RKO (cell line): Measurements from ENCODE around the gene TEP1.
"Not testable (repeated sequence)": the region's sequence is repeated elsewhere in the genome, so short reads cannot be mapped to it uniquely, and the experiment has no call there.

Experiments
- DNase-seq: peaks from one replicate; pipeline ENCODE4 v3.0.0-alpha.2; 2016; ENCODE audit warnings: low spot score

The TEP1 gene

DNA sequence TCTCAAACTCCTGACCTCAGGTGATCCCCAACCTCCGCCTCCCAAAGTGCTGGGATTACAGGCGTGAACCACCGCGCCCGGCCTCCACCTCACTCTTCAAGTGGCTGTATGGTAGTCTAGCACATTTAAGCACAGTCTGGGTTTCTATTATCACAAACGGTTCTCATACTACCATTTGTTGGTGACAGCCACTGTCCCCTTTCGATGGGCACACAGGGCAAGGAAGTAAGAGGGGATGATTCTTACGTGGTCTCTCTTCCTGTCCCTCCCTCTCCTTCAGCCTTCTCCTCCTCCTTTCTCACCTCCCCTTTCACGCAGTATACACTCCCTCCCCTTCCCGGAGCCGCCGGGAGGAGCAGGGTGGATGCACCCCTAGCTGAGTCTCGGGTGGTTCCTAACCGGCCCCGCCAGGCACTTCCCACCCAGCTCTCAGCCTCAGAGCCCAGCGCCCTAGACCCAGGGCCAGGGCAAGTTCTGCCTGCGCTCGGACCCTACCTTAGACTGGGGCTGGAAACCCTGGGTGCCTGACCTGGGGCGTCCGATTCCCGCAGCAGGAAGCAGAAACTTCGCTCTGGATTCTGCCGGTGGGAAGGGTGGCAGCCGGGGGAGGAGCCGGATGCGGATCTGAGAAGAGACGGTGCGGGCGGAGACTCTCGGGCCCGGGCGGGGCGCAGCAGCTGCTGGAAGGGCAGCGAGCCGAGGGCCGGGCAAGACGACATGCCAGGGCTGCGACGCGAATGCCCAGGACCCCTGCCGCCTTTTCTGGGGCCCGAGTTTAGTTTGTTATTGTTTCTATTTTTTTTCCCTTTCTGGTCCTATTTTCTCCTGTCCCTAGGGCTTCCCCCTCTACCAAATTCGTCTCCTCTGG is at the start of gene TEP1:
Gene TEP1 (minus strand): TSS at position 626 of the 868 bp plus-strand sequence. CDS start 5,062 bp downstream, outside the sequence.
- peak; percentile 85 for DNase-seq

DNA sequence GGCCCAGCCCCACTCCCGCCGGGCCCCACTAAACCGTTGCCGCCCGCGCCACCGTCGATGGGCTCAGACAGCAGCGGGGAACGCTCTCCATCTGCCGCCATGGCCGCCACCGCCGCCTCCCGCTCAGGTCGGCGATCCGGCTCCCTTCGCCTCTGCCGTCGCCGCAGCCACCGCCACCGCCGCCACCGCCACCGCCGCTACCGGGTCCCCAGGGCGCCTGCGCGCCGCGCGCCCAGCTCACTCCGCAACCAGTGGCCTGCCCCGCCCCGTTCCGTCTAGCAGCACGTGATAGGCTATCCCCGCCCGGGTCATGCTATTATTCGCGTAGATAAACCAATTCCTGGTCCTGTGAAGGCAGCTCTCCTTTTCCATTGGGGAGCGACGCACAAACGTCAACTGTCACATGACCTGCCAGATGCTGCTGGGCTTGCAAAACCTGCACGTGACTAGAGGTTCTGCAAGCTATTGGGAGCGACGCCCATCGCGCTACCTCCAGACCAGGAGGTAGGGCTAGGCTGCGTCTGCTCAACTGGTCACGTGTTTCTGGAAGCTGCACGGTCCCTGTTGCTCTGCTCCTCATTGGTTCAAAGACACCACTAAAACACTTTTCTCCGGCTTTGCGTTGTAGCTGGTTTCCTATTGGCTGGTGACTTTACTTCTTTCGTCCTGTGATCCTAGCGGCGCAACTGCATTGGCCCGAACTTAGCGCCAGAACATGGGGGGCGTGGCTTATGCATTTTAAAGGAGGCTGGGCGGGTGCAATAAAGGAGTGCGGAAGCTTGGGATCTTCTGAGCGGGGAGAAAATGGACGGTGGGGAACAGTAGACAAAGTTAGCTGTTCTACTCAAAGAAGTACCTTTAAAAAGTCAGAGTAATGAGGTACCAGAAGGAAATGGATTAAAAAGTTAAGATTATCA is 48.2 kb upstream of the TEP1 start, which contains the start of gene PIP4P1:
Gene PIP4P1 (minus strand): TSS at position 210 of the 917 bp plus-strand sequence. CDS start 109 bp downstream, at position 101.
- DNase-seq: peak; percentile 100

DNA sequence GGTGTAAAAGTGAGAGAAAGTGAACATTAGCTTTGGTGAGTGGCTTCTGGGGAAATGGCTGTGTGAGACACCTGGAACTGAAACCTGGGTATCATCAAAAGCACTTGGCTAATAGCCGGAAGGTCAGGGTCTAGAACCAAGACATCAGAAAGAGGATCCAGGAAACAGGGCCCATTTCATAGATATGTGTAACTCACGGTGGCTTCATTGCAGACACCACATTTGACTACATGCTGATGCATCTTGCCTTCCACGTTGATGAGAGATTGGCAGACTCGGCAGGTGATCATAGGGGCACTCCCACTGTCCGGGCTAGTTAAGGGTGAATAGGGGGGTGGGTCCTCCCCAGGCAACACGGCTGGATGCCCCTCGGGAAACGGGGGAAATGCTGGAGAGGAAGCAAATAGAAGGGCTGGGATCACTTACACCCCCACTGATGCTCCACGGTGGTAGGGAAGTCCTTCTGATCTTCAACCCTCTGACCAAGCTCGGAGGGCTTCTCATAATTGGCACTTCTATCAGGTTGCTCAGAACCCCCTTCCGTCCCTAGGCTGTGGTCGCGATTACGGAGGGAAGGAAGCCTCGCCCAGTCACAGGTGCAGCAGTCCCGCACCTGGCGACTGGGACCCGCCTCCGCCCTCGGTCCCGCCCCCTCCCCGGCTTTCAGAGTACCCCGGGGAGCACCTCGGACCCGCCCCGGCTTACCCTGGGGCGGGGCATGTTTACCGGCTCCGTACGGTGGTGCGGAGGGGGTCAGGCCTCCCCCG is 47.3 kb upstream of the TEP1 start:
- DNase-seq: peak; percentile 54

DNA sequence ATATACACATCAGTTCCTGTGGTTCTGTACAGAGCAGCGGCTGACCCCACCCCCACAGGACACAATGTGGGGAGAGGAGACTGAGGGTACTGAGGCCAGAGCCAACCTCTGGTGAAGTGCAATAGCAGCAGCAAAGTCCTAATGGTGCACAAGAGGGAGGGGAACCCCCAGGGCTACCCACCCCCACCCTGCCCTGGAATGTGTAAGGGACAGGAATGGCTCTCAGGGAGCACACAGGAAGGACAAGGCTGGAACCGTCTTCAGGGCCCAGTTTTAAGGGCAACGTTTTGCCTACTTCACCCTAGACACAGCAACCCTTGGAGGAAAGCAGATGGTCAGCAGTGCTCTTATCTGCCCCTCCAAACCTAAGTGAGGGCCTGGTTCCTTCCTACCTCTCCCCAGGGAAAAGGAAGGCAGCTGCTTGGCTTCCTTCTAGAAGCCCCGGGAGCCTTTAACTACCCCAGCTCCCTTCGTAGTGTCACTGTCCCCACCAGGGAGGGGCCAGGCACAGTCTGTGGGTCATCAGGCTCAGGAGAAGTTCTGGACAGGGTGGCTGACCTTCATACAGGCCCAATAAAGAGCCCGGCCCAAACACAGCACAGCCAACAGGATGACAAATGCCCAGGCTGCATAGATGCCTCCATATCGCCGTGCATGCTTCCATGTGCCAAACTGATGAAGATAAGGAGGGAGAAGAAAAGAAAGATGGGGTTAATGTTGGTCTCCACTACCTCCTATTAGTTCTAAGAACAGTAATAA is 44.9 kb upstream of the TEP1 start:
- no peak for DNase-seq

DNA sequence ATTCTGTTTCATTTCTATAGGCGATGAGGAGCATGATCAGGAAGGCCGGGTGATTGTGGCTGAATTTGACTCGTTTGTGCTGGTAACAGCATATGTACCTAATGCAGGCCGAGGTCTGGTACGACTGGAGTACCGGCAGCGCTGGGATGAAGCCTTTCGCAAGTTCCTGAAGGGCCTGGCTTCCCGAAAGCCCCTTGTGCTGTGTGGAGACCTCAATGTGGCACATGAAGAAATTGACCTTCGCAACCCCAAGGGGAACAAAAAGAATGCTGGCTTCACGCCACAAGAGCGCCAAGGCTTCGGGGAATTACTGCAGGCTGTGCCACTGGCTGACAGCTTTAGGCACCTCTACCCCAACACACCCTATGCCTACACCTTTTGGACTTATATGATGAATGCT is 43.7 kb upstream of the TEP1 start:
- no peak for DNase-seq

DNA sequence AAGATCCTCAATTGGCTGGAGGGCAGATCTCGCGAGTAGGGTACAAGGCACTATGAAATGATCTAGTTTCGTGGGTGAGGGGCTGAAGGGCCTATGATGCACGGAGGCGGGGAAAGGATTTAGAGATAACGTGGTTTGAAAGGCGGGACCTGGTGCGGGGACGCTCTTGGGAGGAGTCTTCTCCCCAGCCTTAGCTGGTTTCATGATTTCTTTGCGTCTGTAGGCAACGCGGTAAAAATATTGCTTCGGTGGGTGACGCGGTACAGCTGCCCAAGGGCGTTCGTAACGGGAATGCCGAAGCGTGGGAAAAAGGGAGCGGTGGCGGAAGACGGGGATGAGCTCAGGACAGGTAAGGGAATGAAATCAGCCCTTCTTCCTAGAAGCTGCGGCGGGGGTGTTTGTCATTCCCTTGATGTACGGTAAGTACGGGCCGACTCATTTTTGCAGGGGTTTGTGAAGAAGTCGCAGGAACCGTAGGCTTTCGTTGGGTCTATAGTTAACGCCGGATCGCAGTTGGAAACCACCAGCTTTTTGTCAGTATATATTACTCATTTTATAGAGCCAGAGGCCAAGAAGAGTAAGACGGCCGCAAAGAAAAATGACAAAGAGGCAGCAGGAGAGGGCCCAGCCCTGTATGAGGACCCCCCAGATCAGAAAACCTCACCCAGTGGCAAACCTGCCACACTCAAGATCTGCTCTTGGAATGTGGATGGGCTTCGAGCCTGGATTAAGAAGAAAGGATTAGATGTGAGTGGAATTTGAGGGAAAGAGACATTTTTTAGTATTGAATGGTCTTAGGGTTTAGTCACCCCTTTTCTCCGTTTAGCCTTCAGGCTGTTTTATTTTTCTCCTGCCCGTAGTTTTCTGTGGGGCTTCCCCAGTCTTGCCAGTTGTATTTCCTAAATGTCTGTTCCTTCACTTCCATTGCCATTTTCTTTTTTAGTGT is 42.3 kb upstream of the TEP1 start:
- peak; percentile 89 for DNase-seq

DNA sequence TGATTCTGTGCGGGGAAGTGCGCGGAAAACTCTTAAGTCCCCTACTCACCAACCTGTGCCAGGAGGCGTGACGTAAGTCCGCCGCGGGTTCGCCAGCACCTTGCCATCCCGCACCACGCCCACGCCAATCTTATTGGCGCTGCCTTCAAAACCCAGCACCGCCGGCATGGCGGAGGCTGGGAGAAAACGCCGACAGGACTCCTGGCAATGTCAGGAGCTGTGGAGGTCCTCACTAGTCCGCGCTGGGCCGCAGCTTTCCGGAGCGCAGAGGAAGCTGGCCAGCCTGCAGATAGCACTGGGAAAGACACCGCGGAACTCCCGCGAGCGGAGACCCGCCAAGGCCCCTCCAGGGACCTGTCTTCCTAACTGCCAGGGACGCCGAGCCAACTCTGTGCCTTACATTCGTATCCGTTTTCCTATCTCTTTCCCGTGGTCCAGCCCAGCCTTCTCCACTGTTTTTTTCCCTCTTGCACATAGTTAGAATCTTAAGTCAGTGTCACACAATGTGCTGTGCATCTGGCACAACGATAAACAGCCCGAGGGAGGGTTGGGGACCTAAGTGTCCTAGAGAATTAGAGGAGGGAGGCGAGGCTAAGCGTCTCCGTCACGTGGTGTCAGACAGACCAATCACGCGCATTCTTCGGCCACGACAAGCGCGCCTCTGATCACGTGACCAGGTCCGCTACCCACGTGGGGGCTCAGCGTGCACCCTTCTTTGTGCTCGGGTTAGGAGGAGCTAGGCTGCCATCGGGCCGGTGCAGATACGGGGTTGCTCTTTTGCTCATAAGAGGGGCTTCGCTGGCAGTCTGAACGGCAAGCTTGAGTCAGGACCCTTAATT is 41.4 kb upstream of the TEP1 start, which contains the start of the genes APEX1 and OSGEP:
Gene APEX1 (plus strand): TSS at position 711 of the 839 bp plus-strand sequence. CDS start 420 bp downstream, outside the sequence.
Gene OSGEP (minus strand): TSS at position 297 of the 839 bp plus-strand sequence. CDS start 129 bp downstream, at position 168.
- DNase-seq: peak; percentile 99

DNA sequence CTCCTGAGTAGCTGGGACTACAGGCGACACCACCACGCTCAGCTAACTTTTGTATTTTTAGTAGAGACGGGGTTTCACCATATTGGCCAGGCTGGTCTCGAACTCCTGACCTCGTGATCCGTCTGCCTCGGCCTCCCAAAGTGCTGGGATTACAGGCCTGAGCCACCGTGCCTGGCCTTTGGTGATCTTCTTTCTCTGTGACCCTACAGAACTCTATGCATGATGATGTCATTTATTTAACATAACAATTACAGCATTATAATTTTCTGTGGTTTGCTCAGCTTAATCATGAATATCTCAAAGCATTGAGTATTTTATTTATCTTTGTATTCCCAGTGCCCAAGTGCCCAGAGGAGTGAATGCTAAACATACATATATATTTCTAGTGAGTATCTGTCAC is 39.5 kb upstream of the TEP1 start:
- DNase-seq: not testable (repeated sequence)

DNA sequence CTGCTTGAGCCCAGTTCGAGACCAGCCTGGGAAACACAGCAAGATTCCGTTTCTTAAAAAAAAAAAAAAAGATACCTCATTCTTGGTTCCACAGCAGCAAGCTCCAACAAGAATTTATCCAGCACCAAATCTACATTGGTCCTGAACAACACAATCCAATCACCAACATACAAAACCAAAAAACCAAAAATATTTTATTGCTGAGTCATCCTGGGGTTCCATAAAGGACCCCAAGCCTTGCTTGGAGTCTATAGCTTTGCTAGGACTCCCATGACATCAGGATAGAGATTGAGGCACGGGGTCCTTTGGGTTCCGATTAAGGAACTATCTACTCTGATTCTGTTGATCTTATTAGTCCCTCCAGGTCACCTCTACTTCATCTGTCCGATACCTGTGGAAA is 33.6 kb upstream of the TEP1 start:
- DNase-seq: no peak

DNA sequence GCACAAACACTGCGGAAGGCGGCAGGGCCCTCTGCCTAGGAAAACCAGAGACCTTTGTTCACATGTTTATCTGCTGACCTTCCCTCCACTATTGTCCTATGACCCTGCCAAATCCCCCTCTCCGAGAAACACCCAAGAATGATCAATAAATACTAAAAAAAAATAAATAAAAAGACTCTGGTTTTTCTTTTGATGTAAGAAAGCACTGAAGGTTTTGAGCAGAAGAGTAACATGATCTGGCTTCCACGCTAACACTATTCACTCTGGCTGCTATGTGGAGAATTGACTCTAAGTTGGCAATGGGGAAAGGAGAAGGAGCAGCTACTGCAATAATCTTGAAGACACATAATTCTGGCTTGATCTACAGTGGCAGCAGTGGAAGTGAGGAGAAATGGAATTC is 30.3 kb upstream of the TEP1 start:
- not testable (repeated sequence) for DNase-seq

DNA sequence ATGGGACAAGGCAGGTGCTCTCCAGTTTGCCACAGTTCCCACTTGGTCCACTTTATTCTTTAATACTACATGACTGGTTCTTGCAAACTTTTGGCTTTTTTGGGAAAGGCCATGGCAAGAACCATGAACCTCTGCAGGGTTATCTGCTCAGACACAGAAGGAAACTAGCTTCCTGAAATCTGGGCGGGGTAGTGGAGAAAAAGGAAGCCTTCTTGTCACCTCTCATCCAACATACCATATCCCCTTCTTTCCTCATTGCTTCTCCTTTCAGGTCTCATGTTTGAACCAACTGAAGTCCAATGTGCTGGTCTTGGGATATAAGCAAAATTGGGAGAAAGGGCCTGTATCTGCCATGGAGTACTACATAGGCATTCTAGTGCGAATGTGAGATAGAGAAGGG is 28.2 kb upstream of the TEP1 start:
- no peak for DNase-seq

DNA sequence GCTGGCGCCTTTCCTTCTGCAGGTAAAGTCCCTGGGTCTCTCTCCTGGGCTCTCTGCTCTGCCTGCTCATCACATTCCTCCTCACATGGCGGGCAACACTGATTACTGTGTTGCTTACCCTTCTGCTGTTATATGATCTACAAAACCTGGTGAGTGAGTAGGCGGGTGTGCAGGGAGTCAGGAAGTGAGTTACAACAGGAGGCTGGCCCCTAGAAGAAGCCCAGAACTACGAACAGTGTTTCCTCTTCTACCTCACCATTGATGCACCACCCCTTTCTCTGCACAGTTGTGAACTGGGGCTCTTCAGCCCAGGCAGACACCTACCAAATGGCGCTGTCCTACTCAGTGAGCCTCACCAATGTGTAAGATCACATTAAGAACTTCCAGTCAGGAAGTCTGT is 27.6 kb upstream of the TEP1 start:
- DNase-seq: no peak

DNA sequence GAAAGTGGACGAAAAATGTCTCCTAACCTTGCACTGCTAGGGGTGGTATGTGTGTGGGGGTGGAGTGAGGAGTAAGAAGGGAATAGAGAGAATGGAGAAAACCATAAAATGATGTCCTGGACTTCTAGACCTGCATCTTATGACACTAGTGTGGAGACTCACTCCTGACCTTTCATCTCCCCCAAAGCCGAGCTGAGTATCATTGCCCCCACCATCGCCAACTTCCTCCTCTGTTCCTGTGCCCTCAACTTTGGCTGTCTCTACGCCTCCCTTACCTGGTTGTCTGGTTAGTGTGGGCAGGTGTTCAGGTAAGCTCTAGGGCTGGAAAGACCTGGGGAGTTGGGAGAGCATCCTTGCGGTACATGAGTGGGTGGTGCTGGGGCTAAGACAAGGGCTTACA is 27.2 kb upstream of the TEP1 start:
- no peak for DNase-seq

DNA sequence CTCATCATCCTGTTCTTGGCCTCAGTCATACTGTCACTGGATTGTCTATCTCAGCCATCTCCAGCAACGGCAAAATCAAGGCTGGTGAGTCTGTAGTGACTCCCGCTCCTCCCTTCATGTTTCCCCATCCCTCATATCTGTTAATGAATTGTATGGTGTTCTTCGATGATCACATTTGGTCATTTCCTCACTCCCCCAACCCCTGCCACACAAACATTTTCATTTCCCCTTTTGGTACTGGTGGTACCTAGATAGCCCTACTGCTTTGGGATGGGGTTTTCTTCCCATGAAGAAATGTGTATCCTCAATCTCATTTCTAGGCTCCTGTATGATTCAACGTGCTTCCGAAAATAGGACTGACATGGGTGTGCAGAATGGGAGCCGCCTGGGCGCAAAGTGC is 25.4 kb upstream of the TEP1 start:
- DNase-seq: no peak

DNA sequence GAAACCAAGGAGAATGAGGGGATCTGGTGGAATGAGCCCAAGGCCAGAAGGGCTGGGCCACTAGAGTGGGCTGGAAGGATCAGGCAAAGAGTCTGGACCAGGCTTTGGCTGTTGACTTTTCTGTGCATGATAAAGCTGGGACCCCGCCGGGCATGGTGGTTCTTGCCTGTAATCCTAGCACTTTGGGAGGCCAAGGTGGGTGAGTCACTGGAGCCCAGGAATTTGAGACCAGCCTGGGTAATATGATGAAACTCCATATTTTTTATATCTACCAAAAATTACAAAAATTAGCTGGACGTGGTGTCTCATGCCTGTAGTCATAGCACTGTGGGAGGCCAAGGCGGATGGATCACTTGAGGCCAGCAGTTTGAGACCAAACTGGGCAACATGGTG is 23.1 kb upstream of the TEP1 start:
- DNase-seq: no peak

DNA sequence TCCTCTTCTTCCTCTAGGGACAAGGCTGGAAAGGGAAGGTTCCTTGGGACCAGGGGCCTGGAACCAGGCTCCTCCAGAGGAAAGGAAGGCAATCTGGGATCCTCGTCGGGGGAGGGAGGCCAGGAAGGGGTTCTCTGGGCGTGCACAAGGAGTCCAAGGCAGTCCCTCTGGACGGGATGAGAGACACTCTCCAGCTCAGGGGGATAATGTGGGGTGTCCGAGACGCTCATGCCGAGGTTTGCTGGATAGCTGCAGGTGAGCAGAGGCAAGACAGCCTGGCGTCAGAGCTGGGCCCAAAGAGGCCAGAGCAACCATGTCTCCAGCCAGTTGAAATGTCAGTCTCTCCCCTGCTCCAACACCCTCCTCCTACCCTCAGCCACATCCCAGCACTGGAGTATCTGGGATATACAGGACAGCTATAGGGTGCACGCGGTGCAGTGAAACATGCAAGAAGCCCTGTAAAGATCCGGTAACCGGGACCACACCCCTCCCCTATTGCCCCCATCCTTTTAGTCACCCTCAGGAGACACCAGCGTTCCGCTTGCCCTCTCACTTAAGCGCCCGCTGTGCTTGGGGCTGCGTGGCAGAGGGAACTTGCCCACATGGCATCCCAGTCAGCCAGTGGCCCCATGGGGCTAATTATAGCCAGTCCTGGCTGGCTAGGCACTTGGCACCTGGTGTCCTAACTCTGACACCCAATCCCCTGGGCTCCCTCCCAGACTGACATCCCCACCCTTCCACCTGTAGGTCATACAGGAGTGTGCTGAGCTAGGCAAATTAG is 22.5 kb upstream of the TEP1 start, which contains the start of gene KLHL33:
Gene KLHL33 (minus strand): TSS at position 585 of the 781 bp plus-strand sequence. CDS start 355 bp downstream, at position 230.
- DNase-seq: no peak

DNA sequence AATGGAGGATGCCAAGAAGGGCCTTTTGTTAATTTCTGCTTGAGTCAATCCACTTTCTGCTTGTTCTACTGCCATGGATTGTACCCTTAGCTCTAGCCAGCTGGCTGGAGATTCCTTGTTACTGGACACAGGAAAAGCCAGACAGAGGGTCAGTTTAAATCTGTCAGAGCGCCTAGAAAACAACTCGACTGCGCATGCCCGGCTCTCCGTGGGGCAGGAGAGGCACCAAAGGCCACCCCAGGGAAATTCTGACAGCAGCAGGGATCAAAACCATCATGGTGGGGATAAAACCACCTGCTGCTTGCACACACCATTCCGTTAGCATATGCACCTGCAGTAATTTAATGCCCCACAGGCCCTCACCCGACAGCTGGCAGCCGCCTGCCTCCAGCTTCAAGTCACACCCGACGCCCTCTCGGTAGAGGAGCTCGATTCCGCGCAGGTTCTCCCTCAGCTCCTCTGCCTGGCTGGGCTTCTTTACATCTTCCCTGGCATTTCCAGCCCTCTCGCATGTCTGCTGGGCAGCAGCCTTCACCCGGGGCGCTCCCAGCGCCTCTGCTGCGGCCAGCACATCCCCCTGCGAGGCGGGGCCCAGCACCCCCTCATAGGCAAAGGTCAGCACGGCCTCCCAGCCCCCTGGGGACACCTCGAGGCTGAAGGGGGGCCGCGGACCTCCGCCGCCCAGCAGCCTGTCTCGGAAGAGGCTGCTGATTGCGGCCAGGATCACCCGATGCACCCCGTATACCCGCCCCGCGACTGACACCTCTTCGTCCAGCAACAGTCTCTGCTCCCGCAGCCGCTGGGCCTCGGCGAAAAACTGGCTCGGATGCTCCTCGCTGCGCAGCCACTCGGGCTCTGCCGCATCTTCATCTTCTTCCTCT is 21.6 kb upstream of the TEP1 start:
- no peak for DNase-seq
